Measurements from ENCODE around the gene PDE2A.

- TF ChIP-seq CTCF (IDR thresholded peaks at IDR 0.05; ENCODE audit: low read depth, low read length) (no peak), EZH2phosphoT487 (IDR thresholded peaks at IDR 0.05; ENCODE audit: low read depth) (no peak)
These were observed 32.6 kb downstream of the PDE2A start for GRCh38 chr11:72641522-72642042.
